ENCODE results near the gene CHPF.

Gene CHPF, protein sequence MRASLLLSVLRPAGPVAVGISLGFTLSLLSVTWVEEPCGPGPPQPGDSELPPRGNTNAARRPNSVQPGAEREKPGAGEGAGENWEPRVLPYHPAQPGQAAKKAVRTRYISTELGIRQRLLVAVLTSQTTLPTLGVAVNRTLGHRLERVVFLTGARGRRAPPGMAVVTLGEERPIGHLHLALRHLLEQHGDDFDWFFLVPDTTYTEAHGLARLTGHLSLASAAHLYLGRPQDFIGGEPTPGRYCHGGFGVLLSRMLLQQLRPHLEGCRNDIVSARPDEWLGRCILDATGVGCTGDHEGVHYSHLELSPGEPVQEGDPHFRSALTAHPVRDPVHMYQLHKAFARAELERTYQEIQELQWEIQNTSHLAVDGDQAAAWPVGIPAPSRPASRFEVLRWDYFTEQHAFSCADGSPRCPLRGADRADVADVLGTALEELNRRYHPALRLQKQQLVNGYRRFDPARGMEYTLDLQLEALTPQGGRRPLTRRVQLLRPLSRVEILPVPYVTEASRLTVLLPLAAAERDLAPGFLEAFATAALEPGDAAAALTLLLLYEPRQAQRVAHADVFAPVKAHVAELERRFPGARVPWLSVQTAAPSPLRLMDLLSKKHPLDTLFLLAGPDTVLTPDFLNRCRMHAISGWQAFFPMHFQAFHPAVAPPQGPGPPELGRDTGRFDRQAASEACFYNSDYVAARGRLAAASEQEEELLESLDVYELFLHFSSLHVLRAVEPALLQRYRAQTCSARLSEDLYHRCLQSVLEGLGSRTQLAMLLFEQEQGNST

DNA sequence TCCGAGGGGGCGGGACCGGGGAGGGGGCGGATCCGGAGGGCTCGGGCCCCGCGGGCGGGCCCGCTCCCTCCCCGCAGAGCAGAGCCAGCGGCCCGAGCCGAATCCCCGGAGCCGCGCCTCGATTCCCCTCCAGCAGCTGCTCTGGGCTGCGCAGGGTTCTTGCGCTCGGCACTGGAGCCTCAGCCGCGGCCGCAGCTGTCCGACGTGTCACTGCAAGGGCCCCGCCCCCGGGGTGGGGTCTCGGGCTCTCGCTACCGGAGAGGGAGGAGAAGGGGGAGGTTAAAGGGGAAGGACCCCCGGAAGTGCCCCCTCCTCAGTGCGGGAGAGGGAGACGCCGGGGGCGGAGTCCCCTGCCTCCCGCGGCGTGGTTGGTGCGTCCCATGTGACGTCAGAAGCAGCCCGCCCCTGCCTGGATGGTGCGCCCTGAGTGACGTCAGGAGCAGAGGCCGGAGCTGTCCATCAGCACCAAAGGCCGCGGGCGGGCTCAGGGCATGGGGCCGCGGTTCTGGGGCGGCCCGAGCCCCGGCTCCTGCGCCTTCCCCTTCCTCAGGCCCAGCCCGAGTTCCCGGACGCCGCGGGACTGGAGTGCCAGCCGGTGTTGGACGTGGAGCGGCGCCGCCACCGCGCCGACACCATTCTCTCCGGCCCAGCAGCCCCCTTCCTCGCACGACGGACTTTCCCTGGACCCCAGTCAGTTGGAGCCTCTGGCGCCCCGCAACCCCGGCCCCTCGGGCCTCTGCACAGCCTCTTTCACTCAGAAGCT, at the start of gene CHPF, which contains the start of gene TMEM198:
CHPF (minus strand) TSS at position 214 of the 763 bp plus-strand sequence. CDS start 271 bp downstream, outside the sequence.
TMEM198 (plus strand) TSS at position 433 of the 763 bp plus-strand sequence. CDS start 700 bp downstream, outside the sequence.
- DNase-seq = peak; percentile 96

DNA sequence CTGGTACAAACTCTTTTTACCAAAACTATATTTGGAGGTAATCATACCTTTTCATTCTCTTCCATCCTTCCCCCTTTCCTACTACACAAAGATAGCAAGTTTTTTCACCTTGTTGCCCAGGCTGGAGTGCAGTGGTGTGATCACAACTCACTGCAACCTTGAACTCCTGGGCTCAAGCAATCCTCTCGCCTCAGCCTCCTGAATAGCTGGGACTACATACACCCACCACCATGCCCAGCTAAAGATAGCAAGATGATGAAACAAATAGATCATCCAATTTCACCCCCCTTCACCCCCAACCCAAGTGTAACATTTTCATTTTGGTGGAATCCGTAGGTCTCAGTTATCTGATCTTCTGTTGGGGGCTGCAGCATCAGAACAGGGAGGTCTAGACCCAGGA, 49.5 kb upstream of the CHPF start:
- no peak for DNase-seq

DNA sequence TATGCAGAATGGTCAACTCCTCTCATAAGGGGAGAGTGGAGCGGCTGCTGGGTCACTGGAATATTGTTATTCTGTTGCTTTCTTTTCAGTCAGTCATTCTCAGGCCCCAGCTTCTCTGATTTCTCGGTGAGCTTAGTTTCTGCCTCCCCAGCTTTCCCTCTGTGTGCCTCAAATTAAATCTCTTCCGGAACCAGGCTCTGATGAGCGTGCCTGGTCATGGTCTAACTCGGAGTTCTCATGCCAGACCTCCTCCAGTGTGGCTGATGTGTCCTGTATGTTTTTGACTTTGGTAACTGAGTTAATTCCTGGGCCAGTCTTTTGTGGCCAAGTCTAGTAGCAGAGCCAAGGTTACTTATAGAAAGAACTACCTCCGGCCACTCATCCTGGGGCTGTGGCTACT, 49.1 kb upstream of the CHPF start:
- no peak for DNase-seq

DNA sequence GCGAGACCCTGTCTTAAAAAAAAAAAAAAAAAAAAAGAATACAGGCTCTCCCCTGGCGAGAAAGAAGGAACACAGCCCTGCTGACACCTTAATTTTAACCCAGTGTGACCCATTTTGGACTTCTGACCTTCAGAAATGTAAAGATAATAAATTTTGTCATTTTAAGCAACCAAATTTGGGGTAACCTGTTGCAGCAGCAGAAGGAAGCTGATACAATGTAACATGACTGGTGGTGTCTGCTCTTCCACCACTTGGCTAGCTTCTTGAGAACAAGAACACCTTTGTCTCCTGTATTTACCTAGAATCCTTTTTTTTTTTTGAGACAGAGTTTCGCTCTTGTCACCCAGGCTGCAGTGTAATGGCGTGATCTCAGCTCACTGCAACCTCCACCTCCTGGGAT, 47.5 kb upstream of the CHPF start:
- no peak for DNase-seq

DNA sequence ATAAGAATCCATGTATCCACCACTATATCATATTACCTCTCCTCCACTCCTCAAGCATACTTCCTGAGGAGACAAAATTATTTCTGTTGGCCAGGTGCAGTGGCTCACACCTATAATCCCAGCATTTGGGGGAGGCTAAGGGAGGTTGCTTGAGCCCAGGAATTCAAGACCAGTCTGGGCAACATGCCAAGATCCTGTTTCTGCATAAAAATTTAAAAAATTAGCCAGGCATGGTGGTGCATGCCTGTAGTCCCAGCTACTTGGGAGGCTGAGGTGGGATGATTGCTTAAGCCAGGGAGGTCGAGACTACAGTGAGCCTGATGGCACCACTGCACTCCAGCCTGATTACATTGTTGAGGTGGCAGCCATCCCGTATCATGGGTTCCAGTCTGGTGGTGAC, 37.7 kb upstream of the CHPF start:
- DNase-seq = no peak

DNA sequence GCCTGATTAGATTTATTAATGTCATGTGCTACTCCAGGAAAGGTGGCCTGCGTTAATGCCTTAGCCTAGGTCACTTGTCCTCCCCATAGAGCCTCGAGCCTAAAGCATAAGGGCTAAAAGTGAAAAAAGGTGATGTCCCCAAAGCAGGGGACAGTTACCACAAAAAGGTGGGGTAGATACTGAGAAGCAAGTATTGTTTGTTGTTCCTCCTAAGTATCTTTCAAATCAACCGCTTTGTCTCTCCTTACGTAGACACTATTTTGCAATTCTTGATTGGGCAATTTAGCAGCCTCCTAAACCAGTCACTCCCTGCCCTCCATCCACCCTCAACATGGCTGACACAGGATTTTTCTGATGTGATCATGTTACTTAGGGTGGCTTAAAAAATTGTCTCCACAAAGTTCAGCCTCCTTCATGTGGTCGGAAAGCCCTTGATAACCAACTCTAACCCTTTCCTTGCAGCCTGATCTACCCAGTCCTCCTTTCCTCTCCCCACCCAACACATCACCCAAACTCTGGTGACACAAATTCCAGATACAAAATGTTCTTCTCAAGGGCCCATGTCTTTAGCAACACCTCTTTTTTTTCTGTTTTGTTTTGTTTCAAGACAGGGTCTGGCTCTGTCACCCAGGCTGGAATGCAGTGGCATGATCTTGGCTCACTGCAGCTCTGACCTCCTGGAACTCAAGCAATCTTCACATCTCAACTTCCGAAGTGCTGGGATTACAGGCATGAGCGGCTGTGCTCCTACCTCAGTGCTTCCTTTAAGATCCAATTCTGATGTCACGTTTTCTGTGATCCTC, 35.4 kb upstream of the CHPF start:
- DNase-seq = no peak

DNA sequence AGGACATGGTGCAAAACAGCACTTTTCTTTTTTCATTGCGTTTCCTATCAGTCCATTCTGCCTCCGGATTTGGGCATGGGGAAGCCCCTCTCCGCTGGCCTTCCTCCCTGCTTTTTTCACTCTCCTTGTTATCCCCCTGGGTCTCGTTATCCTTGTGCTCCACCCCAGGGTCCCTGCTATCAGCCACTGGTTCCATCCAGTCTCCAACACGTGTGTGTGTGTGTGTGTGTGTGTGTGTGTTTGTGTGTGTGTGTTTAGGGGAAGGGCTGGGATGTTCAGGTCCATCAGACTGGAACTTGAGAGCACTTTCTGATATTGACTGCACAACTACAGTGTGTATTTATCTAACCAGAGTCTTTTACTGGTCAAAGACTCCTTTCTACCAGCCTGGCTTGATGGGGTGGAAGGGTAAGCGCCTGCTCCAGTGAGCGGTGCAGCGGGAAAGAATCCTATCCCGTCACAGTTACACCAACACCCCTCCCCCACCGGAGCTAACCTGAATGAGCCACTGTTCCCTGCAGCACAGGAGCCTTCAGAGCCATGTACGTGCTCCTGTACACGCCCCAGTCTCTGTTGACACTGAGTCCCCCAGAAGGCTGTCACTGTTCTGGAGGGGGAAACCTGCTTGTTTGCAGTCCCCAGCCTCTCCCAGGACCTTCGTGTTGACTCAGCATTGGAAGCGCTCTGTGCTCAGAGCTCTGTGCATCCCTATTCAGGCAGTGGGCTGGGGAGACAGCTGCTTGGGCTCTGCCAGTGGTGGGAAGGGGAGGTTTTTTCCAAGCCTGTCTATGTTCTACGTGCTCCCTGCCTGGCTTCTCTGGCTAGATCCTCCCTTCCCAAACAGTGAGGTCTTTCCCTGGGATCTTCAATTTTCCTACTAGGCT, 33.1 kb upstream of the CHPF start:
- DNase-seq = peak; percentile 49

DNA sequence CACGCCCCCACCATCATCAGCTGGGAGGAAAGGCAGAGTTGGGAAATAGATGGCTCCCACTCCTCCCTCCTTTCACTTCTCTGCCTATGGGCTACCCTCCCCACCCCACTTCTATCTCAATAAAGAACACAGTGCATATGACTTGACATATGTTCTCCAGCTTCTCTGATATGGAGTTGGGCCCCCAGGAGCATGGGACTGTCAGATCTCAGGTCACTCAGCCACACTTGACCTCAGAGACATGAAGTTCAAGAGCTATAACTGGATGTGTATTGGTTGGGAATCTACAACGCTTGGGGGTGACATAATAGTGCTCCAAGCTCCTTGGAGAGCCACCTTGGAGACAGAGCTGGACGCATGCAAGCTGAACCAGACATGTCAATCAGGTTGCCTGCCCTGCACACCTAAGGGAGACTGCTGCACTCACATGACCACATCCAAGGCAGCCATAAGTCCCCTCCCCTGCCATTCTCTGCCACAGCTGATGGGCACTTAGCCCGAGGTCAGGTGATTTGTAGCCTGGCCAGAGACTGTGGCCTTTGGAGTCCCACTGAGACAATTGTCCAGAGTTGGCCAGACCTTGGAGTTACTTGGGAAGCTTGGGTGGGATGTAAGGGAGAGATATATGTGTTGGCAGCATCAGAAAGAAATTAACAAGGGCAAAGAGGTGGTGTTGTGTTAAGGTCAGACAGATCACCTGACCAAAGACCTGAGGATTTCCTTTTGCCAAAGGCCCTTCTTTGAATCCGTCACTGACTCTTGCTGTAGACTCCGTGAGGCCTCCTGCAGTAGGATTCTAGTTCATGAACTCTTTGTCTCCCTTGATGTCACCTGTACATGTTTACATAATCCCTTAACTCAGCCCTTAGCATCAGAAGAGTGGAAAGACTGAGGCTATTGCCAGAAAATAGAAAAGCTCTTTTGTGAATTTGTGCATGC, 32.2 kb upstream of the CHPF start:
- DNase-seq = no peak

DNA sequence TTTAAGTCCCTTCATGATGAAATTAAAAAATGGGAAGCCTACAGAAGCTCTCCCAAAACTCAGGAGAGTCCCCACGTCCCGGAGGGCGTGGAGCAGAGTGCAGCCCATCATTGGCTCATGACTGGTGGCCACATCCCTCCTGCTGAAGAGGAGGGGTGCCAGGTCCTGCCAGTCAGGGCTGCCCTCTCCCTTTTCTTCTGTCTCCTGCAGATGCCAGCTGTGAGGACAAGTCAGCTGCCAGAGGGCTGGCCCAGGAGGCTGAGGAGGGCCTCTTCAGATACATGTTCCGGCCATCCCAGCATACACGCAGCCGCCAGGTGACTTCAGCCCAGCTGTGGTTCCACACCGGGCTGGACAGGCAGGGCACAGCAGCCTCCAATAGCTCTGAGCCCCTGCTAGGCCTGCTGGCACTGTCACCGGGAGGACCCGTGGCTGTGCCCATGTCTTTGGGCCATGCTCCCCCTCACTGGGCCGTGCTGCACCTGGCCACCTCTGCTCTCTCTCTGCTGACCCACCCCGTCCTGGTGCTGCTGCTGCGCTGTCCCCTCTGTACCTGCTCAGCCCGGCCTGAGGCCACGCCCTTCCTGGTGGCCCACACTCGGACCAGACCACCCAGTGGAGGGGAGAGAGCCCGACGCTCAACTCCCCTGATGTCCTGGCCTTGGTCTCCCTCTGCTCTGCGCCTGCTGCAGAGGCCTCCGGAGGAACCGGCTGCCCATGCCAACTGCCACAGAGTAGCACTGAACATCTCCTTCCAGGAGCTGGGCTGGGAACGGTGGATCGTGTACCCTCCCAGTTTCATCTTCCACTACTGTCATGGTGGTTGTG, 31.1 kb upstream of the CHPF start:
- no peak for DNase-seq

DNA sequence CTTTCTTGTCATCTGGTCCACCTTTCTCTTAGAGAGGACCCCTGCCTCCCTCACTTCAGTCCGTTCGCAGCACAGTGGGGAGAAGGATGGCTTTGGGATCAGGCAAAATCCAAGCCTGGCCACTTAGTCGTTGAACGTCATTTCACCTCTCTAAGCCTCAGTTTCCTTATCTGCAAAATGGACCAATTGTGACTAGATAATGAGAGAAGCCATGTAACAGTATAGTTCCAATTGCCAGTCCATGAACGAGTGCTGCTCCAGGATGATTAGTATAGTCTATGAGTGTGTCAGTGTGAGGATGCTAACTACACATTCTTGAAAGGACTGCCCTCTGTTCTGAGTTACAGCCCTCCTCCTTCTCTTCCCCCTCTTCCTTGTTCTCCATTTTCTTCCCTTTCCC, 29.6 kb upstream of the CHPF start:
- peak; percentile 67 for DNase-seq

DNA sequence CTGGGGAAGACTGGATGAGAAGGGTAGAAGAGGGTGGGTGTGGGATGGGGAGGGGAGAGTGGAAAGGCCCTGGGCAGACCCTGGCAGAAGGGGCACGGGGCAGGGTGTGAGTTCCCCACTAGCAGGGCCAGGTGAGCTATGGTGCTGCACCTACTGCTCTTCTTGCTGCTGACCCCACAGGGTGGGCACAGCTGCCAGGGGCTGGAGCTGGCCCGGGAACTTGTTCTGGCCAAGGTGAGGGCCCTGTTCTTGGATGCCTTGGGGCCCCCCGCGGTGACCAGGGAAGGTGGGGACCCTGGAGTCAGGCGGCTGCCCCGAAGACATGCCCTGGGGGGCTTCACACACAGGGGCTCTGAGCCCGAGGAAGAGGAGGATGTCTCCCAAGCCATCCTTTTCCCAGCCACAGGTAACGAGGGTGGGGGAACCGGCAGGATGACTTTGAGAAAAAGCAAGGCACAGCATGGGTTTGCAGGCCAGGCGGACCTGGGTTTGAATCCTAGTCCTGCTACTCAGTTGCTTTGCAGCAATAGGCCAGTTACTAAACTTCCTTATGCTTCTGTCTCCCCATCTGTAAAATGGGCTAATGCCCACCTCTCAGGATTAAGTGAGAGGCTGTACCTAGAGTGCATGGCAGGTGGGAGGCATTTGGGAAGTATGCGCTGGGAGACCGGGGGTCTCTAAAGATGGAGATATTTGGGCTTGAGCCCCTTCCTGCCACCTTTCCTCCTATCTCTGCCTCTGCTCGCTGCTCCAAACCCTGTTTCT, 28.8 kb upstream of the CHPF start, which contains the start of gene INHA:
INHA (plus strand) TSS at position 74 of the 765 bp plus-strand sequence; CDS start at position 139, 65 bp downstream.
- no peak for DNase-seq

DNA sequence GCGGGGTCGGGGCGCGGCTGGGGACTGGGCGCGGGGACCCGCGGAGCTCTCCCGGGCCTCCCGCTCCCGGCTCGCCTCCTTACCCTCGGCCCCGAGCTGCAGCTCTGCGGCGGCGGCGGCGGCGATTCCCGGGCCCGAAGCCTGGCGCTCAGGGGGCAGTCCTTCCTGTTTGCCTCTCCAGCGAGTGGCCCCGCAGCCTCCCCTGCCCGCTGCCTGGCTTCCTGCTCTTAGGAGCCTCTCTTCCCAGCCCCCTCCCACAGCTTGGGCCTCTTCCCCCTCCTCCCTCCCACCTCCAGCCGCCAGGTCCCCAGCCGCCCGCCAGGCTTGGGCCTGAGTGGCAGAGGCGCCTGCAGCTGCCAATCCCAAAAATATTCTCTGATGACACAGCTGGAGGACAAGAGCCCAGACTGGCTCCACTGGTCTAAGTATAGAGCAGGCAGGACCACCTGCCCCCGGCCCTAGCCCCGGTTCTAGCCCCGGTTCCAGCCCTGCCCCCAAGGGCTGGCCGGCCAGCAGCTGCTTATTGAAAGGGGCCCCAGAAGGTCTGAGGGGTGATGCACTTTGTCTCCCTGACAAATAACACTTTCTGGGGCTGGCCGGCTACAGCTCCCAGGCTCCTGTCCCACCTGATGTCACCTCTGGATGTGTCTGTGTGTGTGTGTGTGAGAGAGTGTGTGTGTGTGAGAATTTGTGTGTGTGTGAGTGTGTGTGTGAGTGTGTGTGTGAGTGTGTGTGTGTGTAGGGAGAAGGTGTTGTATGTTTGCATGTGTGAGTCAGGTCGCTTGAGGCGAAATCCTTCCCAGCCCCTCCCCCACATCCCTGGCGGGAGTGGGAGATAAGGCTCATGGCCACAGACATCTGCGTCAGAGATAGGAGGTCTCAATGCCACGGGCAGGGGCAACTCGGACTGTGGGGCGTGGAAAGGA, 28.0 kb upstream of the CHPF start, which contains the start of gene OBSL1:
OBSL1 (minus strand) TSS at position 229 of the 926 bp plus-strand sequence. CDS start 307 bp downstream, outside the sequence.
- DNase-seq = peak; percentile 62

DNA sequence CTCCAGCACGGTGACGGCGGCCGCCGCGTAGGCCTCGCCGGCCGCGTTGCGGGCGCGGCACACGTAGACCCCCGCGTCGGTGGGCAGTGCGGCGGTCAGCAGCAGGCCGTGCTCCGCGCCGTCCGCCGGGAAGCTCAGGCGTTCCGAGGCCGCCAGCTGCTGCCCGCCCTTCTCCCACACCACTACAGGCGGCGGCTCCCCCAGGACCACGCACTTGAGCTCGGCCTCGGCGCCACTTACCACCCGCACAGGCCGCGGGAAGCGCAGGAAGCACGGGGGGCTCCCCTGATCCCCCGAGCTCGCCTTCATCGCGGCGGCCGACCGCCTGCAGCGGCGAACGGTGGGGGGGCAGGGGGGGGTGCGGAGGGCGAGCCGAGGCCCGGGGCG, 27.3 kb upstream of the CHPF start:
- no peak for DNase-seq

DNA sequence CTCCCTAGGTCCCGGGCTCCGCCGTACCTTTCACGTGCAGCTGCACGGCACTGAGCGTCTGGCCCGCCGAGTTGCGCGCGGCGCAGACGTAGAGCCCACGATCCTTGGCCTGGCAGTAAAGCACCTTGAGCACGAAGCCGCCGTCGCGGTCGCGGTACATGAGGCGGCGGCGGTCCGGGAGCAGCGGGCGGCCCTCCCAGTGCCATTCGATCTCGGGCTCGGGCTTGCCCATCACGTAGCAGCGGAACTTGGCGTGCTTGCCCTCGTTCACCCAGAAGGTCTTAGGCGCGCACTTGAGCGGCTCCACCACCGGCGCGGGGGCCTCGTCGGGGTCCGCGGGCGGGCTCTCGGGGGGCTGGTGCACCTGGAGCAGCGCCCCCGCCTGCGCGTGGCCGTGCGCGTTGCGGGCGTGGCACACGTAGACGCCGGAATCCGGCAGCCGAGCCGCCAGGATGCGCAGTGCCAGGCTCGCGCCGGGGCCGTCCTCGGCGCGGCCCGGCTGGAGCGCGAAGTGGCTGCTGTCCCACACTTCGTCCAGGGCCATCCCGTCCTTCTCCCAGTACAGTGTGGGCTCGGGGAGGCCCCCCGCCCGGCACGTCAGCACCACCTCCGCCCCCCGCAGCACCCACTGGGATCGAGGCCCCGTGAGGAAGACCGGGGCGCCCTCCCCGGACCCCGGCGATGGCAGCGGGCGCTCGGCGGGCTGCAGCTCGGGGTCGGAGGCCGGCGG, 26.8 kb upstream of the CHPF start:
- DNase-seq = peak; percentile 10

DNA sequence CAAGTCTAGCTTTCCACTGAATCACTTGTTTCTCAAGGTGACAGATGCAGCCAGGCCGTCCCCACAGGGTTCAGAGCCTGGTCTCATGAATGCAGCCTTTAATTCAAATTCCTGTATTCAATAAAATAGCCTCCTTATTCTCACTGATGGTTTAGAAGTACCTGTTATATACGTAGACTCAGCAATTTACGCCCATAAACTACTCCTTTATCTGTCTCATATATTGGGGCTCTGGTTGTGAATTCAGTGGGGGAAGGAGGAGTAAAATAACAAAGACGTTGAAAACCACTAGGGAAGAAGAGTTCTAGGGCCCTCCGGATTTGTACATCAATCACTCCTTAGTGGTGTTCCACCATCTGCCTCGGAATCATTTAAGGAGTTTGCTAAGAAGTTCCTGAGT, 26.0 kb upstream of the CHPF start:
- no peak for DNase-seq

DNA sequence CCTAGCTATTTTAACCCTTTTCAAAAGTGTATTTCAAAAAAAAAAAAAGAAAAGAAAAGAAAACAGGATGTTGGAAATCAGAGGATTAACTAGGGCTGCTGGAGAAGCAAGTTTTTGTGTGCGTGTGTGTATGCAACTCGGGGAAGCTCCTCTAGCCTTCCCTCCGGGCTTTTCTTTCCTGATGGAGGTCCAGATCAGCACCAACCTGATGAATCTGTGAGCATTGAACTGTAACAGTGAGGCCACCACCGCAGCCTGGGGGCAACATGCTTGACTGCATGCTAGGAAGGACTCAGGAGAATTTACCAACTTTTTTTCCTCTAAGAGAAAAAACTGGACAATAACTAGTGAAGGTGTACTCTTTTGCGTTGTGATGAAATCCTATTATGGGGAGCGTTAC, 25.4 kb upstream of the CHPF start:
- DNase-seq = no peak
